K562 (cell line): ENCODE results near the gene PDLIM4. TPM values are rescaled to one million over a fixed set of nuclear protein-coding genes. Genes with fewer than 3 reads are reported as not detected.
A peak's percentile ranks its signal among the peaks of the same experiment; 100 is the strongest.

Experiments
- ATAC-seq: fragments of 200-7000 bp; cut with Tn5 transposase; 3 replicates; pipeline ENCODE4 v1.9.1; 2020; ENCODE audit warnings: moderate library complexity
- BruUV-seq: library from RNA; stranded (reverse); fragments of 400-500 nt; replicated peaks from 2 replicates; lab custom pipeline; 2021; lab: Mats Ljungman, UMichigan
- CTCF ChIA-PET: fragments of 300-600 bp; formaldehyde crosslinking; extraction: SDS; loops from one replicate; lab custom pipeline; 2021; ENCODE audit warnings: low intra/inter-chr PET ratio; lab: Yijun Ruan, JAX
- POLR2A ChIA-PET: fragments of 300-600, 350-650 bp; sonication (Branson Sonifier 250); formaldehyde crosslinking; extraction: SDS; loops from one replicate; lab custom pipeline; 2021; ENCODE audit warnings: antibody characterized with exemption, inconsistent platforms; lab: Yijun Ruan, JAX
- DNase-seq, 4 experiments: peaks; one replicate each; pipeline versions ENCODE4 v3.0.0 to v3.0.0-alpha.2; 2011 to 2018; ENCODE audit warnings: low spot score in 3 of 4, mixed read lengths in 3 of 4; ENCODE audit errors: extremely low read depth in 1 of 4
- FAIRE-seq: peaks from 2 replicates; lab custom pipeline; 2011; peaks lifted over from hg19 to GRCh38; lab: Jason Lieb, UNC
- H2AFZ ChIP-seq: 2 replicates; pipeline ENCODE4 v1.6.0; 2011; ENCODE audit warnings: low read depth, low read length, control low read depth, inconsistent platforms
- H3K27ac ChIP-seq: fragments of 200-600 bp; 3 replicates; pipeline ENCODE4 v1.8.0; 2011; ENCODE audit warnings: low read depth, mild to moderate bottlenecking, control low read depth, inconsistent platforms, low read length, moderate library complexity, mixed read lengths; ENCODE audit errors: extremely low read depth
- H3K27me3 ChIP-seq, 2 experiments: fragments of 300-600 bp in 1 of 2; 2 replicates in 1 of 2; 3 replicates in 1 of 2; pipeline versions ENCODE4 v1.6.0 to v1.8.0; 2011; ENCODE audit warnings: inconsistent platforms in 2 of 2, low read length in 2 of 2, mild to moderate bottlenecking in 1 of 2, mixed read lengths in 1 of 2, moderate library complexity in 1 of 2; ENCODE audit not compliant: control insufficient read depth in 2 of 2, insufficient read depth in 2 of 2
- H3K36me3 ChIP-seq: fragments of 300-600 bp; 3 replicates; pipeline ENCODE4 v1.8.0; 2011; ENCODE audit warnings: mild to moderate bottlenecking, low read length, inconsistent platforms; ENCODE audit not compliant: control insufficient read depth, insufficient read depth
- H3K4me1 ChIP-seq, 2 experiments: fragments of 200-600 bp in 1 of 2; replicated peaks in 1 of 2; 2 replicates in 1 of 2; 3 replicates in 1 of 2; pipeline versions ENCODE4 v1.5.1 to v1.8.0; 2011; ENCODE audit warnings: inconsistent platforms in 2 of 2, low read length in 2 of 2, mild to moderate bottlenecking in 1 of 2, mixed read lengths in 1 of 2, moderate library complexity in 1 of 2; ENCODE audit not compliant: control insufficient read depth in 2 of 2, insufficient read depth in 2 of 2
- H3K4me2 ChIP-seq: 2 replicates; pipeline ENCODE4 v1.6.1; 2011; ENCODE audit warnings: low read length, control low read depth, inconsistent platforms, mixed read lengths; ENCODE audit not compliant: insufficient read depth
- H3K4me3 ChIP-seq: fragments of 200-600 bp; sonication (generic), shearing (Covaris generic); 2 replicates; pipeline ENCODE4 v1.5.1; 2016; ENCODE audit warnings: control low read depth, inconsistent platforms
- H3K79me2 ChIP-seq: fragments of 200-600 bp; 3 replicates; pipeline ENCODE4 v1.8.0; 2011; ENCODE audit warnings: low read length, inconsistent platforms; ENCODE audit not compliant: control insufficient read depth, insufficient read depth
- H3K9ac ChIP-seq, 2 experiments: 2 replicates each; pipeline versions ENCODE4 v1.6.0 to v1.6.1; 2011; ENCODE audit warnings: low read depth in 2 of 2, low read length in 2 of 2, control low read depth in 1 of 2, inconsistent platforms in 1 of 2, mild to moderate bottlenecking in 1 of 2, mixed read lengths in 1 of 2; ENCODE audit not compliant: insufficient read depth in 1 of 2
- H3K9me1 ChIP-seq: one replicate; pipeline ENCODE4 v1.6.0; 2011; ENCODE audit warnings: inconsistent platforms, mild to moderate bottlenecking, low read length, moderate library complexity; ENCODE audit not compliant: control insufficient read depth, insufficient read depth
- H3K9me3 ChIP-seq: replicated peaks from 2 replicates; pipeline ENCODE4 v1.5.1; 2011; ENCODE audit warnings: low read depth, low read length, inconsistent platforms; ENCODE audit not compliant: control insufficient read depth, insufficient read depth
- H4K20me1 ChIP-seq: replicated peaks from 2 replicates; pipeline ENCODE4 v1.6.1; 2011; ENCODE audit warnings: low read length, inconsistent platforms, mixed read lengths; ENCODE audit not compliant: control insufficient read depth, insufficient read depth
- BDP1 ChIP-seq: IDR thresholded peaks from 3 replicates; pipeline ENCODE4 v1.6.1; 2011; ENCODE audit not compliant: insufficient read length, insufficient read depth
- CSDE1 ChIP-seq, 2 experiments: fragments of 450-650 bp; IDR thresholded peaks; 2 replicates each; pipeline ENCODE4 v1.6.1; 2016; ENCODE audit warnings: mild to moderate bottlenecking in 1 of 2
- CTCFL ChIP-seq: IDR thresholded peaks from 2 replicates; pipeline ENCODE4 v1.6.1; 2011; ENCODE audit warnings: borderline replicate concordance, low read depth, mild to moderate bottlenecking, moderate library complexity, low read length; ENCODE audit not compliant: insufficient read depth, poor library complexity, severe bottlenecking
- FOXO4 ChIP-seq: fragments of 450-650 bp; formaldehyde crosslinking; IDR thresholded peaks from 2 replicates; pipeline ENCODE4 v1.4.0; 2020; ENCODE audit warnings: mild to moderate bottlenecking, moderate library complexity
- MNT ChIP-seq, 2 experiments: fragments of 450-650 bp; conservative IDR thresholded peaks; 2 replicates each; pipeline ENCODE4 v1.6.1; 2017; ENCODE audit warnings: mild to moderate bottlenecking in 2 of 2, moderate library complexity in 2 of 2
- NCOA2 ChIP-seq, 2 experiments: fragments of 450-650 bp; IDR thresholded peaks; 2 replicates each; pipeline ENCODE4 v1.6.1; 2018; ENCODE audit warnings: mild to moderate bottlenecking in 2 of 2, moderate library complexity in 1 of 2; ENCODE audit not compliant: partially characterized antibody in 2 of 2
- PHF20 ChIP-seq: fragments of 450-650 bp; IDR thresholded peaks from 2 replicates; pipeline ENCODE4 v1.6.1; 2018; ENCODE audit not compliant: partially characterized antibody
- PHF21A ChIP-seq: fragments of 450-650 bp; IDR thresholded peaks from 2 replicates; pipeline ENCODE4 v1.6.1; 2017; ENCODE audit warnings: low read depth, borderline replicate concordance
- PURB ChIP-seq: sonication (generic); formaldehyde crosslinking; IDR thresholded peaks from 2 replicates; pipeline ENCODE4 v1.9.0; 2021; ENCODE audit warnings: low read depth, mild to moderate bottlenecking, missing genetic modification reagents
- SAP30 ChIP-seq: fragments of 200-600 bp; sonication (generic); IDR thresholded peaks from 2 replicates; pipeline ENCODE4 v1.6.1; 2012; ENCODE audit warnings: borderline replicate concordance, low read depth, mild to moderate bottlenecking, moderate library complexity, low read length, control low read depth, inconsistent platforms; ENCODE audit not compliant: insufficient read depth, poor library complexity, severe bottlenecking
- SLC30A9 ChIP-seq: fragments of 250-450 bp; sonication (Bioruptor Pico); IDR thresholded peaks from 2 replicates; pipeline ENCODE4 v1.8.0; 2022; ENCODE audit warnings: mild to moderate bottlenecking, moderate library complexity
- SRSF1 ChIP-seq: fragments of 200-400 bp; formaldehyde crosslinking; IDR thresholded peaks from 2 replicates; pipeline ENCODE4 v1.6.1; 2017; ENCODE audit warnings: mild to moderate bottlenecking, low read depth, low read length, moderate library complexity
- TCF7 ChIP-seq: sonication (generic); IDR thresholded peaks from 2 replicates; pipeline ENCODE4 v1.6.1; 2016; ENCODE audit warnings: antibody characterized with exemption, borderline replicate concordance
- ZNF444 ChIP-seq: fragments of 250-450 bp; sonication (Bioruptor Pico); IDR thresholded peaks from 2 replicates; pipeline ENCODE4 v1.4.0; 2020; ENCODE audit warnings: mild to moderate bottlenecking, moderate library complexity
- ZNF507 ChIP-seq: conservative IDR thresholded peaks from 2 replicates; pipeline ENCODE4 v1.6.1; 2017; ENCODE audit warnings: missing genetic modification characterization, missing compliant biosample characterization
- ZNF696 ChIP-seq: fragments of 250-450 bp; sonication (Bioruptor Pico); conservative IDR thresholded peaks from 2 replicates; pipeline ENCODE4 v1.4.0; 2020; ENCODE audit warnings: mild to moderate bottlenecking, moderate library complexity
- WGBS: fragments of 100-300 bp; shearing (Covaris generic); methylation state at CpG from one replicate; pipeline ENCODE4 v1.1.6; 2016; ENCODE audit warnings: low coverage, mixed read lengths; ENCODE audit not compliant: insufficient coverage; ENCODE audit errors: missing lambda C conversion rate; 5-methylcytosine and 5-hydroxymethylcytosine counted together
- in situ Hi-C: fragments of 300-500 bp; cut with MboI; formaldehyde crosslinking; loops from 4 replicates; pipeline ENCODE4 v1.15.0; 2018; ENCODE audit warnings: inconsistent platforms, mixed read lengths
- intact Hi-C: fragments of 100-400 bp; cut with micrococcal nuclease; formaldehyde crosslinking; loops from 2 replicates; pipeline ENCODE4 v1.14.2; 2022
- polyA plus RNA-seq, 8 experiments: library from polyadenylated mRNA; depleted of rRNA in 4 of 8; stranded (reverse) in 5 of 8; unstranded in 3 of 8; fragments of >200 nt; fragmentation: Nextera tagmentation in 2 of 8; fragmentation: Illumina TruSeq in 1 of 8; extraction: Ambion mirVana in 2 of 8; extraction: Trizol in 1 of 8; gene quantifications; 2 replicates each; pipeline versions ENCODE4 v1.2.1 to v1.2.3, GENCODE V29; 2011 to 2014; ENCODE audit warnings: inconsistent platforms in 1 of 8, missing spikeins in 1 of 8
- total RNA-seq, 7 experiments: library from RNA; depleted of rRNA in 6 of 7; stranded (reverse); fragments of >200 nt in 6 of 7; fragmentation: Illumina TruSeq in 2 of 7; extraction: Trizol in 2 of 7; gene quantifications; 2 replicates each; pipeline versions ENCODE4 v1.2.1 to v1.2.3, GENCODE V29; 2011 to 2021; ENCODE audit warnings: low replicate concordance in 1 of 7

The PDLIM4 gene
- total and polyA plus RNA-seq, 9 of the 15 experiments (the other 6 are each of a cell fraction or from before 2014, with no cell fraction given), result 0.28 to 32.8 (median 13.1) TPM

- POLR2A ChIA-PET, result interaction anchor here (0.7 to 4.6 kb wide), 22 partner anchors 8 to 580 kb away, joined by 3 to 29 read pairs (median 4); partner anchors contain the start of gene SLC22A5
- DNase-seq, result peak; percentile 90 to 95 (median 91)
- H3K4me2 ChIP-seq, result peak within 1 kb of the TSS; percentile 99
- peak within 1 kb of the TSS; percentile 83 to 94 for H3K9ac ChIP-seq
- BruUV-seq, result no TSS peak
- no peak for FAIRE-seq
- H3K9me1 ChIP-seq, result no peaks in the 10 kb centered on the region
- no peaks in the 10 kb centered on the region for H3K9me3 ChIP-seq
- H3K36me3 ChIP-seq, result peaks cover 6% of the 10 kb centered on the region; the same call in 2 of the 3 replicates
- H4K20me1 ChIP-seq, result 0 out of 2 replicates have a peak, but pooled peaks cover 3% of the 10 kb centered on the region
- H3K79me2 ChIP-seq, result peaks cover 71% of the 10 kb centered on the region
- peak within 1 kb of the TSS; percentile 61 for H3K4me3 ChIP-seq
- peaks cover 39 to 53% of the 10 kb centered on the region in 2 experiments; a peak in 4 of 5 replicates for H3K4me1 ChIP-seq
- WGBS, result under 1% methylated on average over 51 of the region's 63 CpGs
- CTCF ChIA-PET, result no interaction called here
- peak within 1 kb of the TSS; percentile 94 for H2AFZ ChIP-seq
- peak within 1 kb of the TSS; percentile 96 for H3K27ac ChIP-seq
- in situ Hi-C loops, result no loop called here
- peak; percentile 88 for ATAC-seq
- H3K27me3 ChIP-seq, result no peaks in the 10 kb centered on the region
- intact Hi-C loops, result loop anchor here (1.0 to 5.0 kb wide), 2 partner anchors 16 to 78 kb away; no protein-coding TSS in a partner anchor
- no peak for TF ChIP-seq CSDE1 (IDR thresholded peaks at IDR 0.05)
- no peak for TF ChIP-seq PURB (CRISPR knock-in tag)
- no peak for TF ChIP-seq SLC30A9 (CRISPR knock-in tag)
- TF ChIP-seq PHF20, result no peak
- no peak for TF ChIP-seq FOXO4 (CRISPR knock-in tag)
- no peak for TF ChIP-seq ZNF507 (tag)
- peak; percentile 92 to 94 for TF ChIP-seq MNT (conservative IDR thresholded peaks at IDR 0.05)
- TF ChIP-seq ZNF444 (CRISPR knock-in tag), result no peak
- no peak for TF ChIP-seq NCOA2 (IDR thresholded peaks at IDR 0.05; ENCODE audit: partially characterized antibody in 2 of 2)
- no peak for TF ChIP-seq TCF7
- no peak for TF ChIP-seq BDP1
- TF ChIP-seq PHF21A, result no peak
- TF ChIP-seq SRSF1, result no peak
- no peak for TF ChIP-seq CTCFL
- peak; percentile 71 for TF ChIP-seq SAP30
- TF ChIP-seq ZNF696 (CRISPR knock-in tag), result no peak
These were observed 36.7 kb downstream of the PDLIM4 start, which contains the start of gene SLC22A4 for GRCh38 chr5:132293992-132294727. SLC22A4 (plus strand) TSS chr5:132294394; CDS start chr5:132294617, 223 bp downstream.
